Measurements from ENCODE around the gene SPOUT1. TPM values are rescaled to one million over a fixed set of nuclear protein-coding genes. Genes with fewer than 3 reads are reported as not detected.

Gene SPOUT1
- total RNA-seq, 1 donor from 2014 or later = 34.6 TPM

DNA sequence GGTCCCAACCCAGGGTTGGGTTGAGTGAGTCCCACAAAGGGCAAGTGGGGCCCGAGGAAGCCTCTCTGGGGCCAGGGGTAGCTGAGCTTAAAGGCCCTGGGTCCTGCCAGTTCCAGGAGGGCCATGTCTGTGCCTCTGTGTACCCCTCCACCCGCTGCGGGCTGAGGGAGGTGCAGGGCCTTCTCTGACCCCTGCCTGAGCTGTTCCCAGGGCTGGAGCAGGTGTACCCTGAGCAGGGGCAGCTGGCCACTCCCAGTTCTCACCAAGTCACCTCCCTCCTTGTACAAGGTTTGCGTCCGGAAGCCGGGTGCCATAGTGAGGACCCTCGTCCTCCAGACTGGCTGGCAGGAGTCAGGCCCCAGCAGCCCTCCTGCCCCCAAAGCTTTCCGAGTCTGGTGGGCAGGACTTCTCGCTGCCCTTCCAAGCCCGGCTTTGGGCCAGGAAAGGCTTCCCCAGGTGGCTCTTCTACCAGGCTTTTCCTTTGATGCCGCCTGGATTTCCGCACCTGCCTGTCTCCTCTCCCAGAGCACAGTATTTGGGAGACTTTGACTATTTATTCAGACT lies 20.5 kb downstream of the SPOUT1 start:
- Mint-ChIP-seq H3K4me1 (peaks cover 4% of the 10 kb centered on the region), H3K4me3 (no peak overlapping the region), H3K27ac (no peak overlapping the region), H3K9me3 (no peaks in the 10 kb centered on the region), H3K36me3 (peaks cover 7% of the 10 kb centered on the region), H3K27me3 (ENCODE audit: low read depth) (no peaks in the 10 kb centered on the region)
- TF ChIP-seq, protein P1, sequence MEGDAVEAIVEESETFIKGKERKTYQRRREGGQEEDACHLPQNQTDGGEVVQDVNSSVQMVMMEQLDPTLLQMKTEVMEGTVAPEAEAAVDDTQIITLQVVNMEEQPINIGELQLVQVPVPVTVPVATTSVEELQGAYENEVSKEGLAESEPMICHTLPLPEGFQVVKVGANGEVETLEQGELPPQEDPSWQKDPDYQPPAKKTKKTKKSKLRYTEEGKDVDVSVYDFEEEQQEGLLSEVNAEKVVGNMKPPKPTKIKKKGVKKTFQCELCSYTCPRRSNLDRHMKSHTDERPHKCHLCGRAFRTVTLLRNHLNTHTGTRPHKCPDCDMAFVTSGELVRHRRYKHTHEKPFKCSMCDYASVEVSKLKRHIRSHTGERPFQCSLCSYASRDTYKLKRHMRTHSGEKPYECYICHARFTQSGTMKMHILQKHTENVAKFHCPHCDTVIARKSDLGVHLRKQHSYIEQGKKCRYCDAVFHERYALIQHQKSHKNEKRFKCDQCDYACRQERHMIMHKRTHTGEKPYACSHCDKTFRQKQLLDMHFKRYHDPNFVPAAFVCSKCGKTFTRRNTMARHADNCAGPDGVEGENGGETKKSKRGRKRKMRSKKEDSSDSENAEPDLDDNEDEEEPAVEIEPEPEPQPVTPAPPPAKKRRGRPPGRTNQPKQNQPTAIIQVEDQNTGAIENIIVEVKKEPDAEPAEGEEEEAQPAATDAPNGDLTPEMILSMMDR (IDR thresholded peaks at IDR 0.05; ENCODE audit: unreplicated experiment) = no peak
- DNase-seq (ENCODE audit: low spot score in 2 of 2, unreplicated experiment in 2 of 2) = no peak

DNA sequence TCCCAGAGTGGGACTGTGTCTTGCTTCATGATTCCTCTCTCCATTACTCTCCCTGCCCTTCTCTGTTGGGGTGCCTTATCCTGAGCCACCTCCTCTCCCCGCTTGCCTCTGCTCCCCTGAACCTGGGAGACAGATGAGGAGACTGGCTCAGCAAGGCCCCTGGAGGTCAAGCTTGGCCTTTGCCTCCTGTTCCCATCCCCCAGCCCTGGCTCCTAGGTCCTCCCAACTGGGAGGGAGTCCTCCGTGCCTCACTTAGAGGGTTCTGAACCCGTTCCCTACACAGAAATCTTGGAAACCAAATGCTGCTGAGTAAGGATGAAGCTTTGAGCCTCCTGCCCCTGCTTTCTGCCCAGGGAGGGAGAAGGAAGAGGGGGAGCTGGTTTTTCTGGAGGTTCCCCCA lies 21.1 kb downstream of the SPOUT1 start:
- TF ChIP-seq, protein P1 (IDR thresholded peaks at IDR 0.05; ENCODE audit: unreplicated experiment) = no peak
- Mint-ChIP-seq H3K27ac (no peak overlapping the region), H3K36me3 (peaks cover 9% of the 10 kb centered on the region), H3K4me3 (no peak overlapping the region), H3K4me1 (peaks cover 4% of the 10 kb centered on the region), H3K27me3 (ENCODE audit: low read depth) (no peaks in the 10 kb centered on the region), H3K9me3 (no peaks in the 10 kb centered on the region)
- no peak for DNase-seq (ENCODE audit: low spot score in 2 of 2, unreplicated experiment in 2 of 2)

DNA sequence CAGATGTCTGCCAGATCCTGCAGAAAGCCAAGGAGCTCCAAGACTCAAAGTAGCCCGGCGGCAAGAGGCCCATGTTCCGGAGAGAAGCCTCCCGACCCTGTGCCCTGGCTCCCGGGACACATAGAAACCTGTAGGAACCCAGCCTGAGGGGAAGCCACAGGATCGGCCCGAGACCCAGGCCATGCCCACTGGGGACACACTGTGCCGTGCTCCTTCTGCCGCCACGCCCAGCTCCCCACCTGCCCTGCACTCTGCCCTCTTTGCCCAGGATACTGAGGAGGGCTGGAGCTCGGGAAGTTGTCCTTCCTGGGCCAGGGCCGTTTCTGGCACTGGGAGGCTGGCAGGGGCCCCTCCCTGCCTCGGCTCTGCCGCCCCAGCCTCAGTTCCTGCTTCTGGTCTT lies 21.8 kb downstream of the SPOUT1 start:
- TF ChIP-seq, protein P1 (IDR thresholded peaks at IDR 0.05; ENCODE audit: unreplicated experiment) = no peak
- DNase-seq (ENCODE audit: low spot score in 2 of 2, unreplicated experiment in 2 of 2) = no peak
- no peaks in the 10 kb centered on the region for H3K9me3 Mint-ChIP-seq

DNA sequence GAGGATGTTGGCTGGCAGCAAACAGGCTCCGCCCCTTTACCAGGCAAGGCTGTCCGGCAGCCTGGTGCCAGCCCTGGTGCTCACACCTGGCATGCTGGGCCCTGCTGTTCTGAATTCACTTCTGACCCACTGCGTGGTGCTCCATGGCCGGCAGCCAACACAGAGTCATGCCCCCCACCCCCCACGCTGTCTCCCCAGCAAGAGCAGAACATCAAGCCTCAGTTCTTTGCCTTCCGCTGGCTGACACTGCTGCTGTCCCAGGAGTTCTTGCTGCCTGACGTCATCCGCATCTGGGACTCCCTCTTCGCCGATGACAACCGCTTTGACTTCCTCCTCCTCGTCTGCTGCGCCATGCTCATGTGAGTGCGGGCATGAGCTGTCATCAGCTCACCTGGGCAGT lies 23.9 kb downstream of the SPOUT1 start:
- Mint-ChIP-seq H3K27me3 (ENCODE audit: low read depth) (no peaks in the 10 kb centered on the region), H3K36me3 (peaks cover 21% of the 10 kb centered on the region), H3K27ac (no peak overlapping the region), H3K9me3 (no peaks in the 10 kb centered on the region), H3K4me1 (no peaks in the 10 kb centered on the region), H3K4me3 (no peak overlapping the region)
- TF ChIP-seq, protein P1 (IDR thresholded peaks at IDR 0.05; ENCODE audit: unreplicated experiment) = no peak
- DNase-seq (ENCODE audit: low spot score in 2 of 2, unreplicated experiment in 2 of 2) = no peak

More for the DNA sequence above, 21.8 kb downstream of the SPOUT1 start:
- H3K4me1 Mint-ChIP-seq = peaks cover 4% of the 10 kb centered on the region
- H3K27ac Mint-ChIP-seq = no peak overlapping the region
- no peak overlapping the region for H3K4me3 Mint-ChIP-seq
- peaks cover 12% of the 10 kb centered on the region for H3K36me3 Mint-ChIP-seq
- H3K27me3 Mint-ChIP-seq (ENCODE audit: low read depth) = no peaks in the 10 kb centered on the region

DNA sequence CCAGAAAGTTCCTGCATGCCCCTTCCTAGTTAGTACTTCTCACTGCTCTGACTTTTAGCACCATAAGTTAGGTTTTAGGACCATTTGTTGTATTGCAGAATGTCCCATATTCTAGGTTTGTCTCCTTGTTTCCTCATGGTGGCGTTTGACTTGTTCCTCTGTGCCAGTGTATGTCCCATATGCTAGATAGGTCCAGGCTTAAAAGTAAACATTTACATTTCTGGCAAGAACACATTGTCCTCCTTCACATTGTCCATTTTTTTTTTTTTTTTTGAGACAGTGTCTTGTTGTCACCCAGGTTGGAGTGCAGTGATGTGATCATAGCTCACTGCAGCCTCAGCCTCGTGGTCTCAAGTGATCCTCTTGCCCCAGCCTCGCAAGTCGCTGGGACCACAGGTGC lies 27.1 kb downstream of the SPOUT1 start:
- no peaks in the 10 kb centered on the region for H3K9me3 Mint-ChIP-seq
- no peak overlapping the region for H3K27ac Mint-ChIP-seq
- TF ChIP-seq, protein P1 (IDR thresholded peaks at IDR 0.05; ENCODE audit: unreplicated experiment) = no peak
- H3K27me3 Mint-ChIP-seq (ENCODE audit: low read depth) = no peaks in the 10 kb centered on the region
- DNase-seq (ENCODE audit: low spot score in 2 of 2, unreplicated experiment in 2 of 2) = no peak
- H3K4me1 Mint-ChIP-seq = no peaks in the 10 kb centered on the region
- peaks cover 30% of the 10 kb centered on the region for H3K36me3 Mint-ChIP-seq
- no peak overlapping the region for H3K4me3 Mint-ChIP-seq

DNA sequence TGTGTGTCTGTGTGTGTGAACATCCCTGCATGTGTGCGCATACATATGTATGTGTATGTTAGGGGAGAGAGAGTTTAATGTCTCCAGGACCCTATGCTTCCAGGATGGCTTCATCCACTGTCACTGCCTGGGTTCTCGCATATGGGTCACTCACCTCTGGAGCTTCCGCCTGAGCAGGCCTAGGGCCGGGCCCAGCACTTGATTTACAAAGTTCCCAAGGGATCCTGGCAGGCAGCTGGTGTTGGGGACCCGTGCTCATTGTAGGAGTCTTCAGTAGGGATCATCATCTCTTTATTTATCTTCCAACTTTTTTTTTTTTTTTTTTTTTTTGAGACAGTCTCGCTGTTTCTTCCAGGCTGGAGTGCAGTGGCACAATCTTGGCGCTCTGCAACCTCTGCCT lies 29.5 kb downstream of the SPOUT1 start:
- H3K27me3 Mint-ChIP-seq (ENCODE audit: low read depth) = no peaks in the 10 kb centered on the region
- no peak overlapping the region for H3K27ac Mint-ChIP-seq
- H3K36me3 Mint-ChIP-seq = peaks cover 27% of the 10 kb centered on the region
- TF ChIP-seq, protein P1 (IDR thresholded peaks at IDR 0.05; ENCODE audit: unreplicated experiment) = no peak
- H3K4me3 Mint-ChIP-seq = no peak overlapping the region
- H3K9me3 Mint-ChIP-seq = no peaks in the 10 kb centered on the region
- H3K4me1 Mint-ChIP-seq = no peaks in the 10 kb centered on the region
- DNase-seq (ENCODE audit: low spot score in 2 of 2, unreplicated experiment in 2 of 2) = no peak

Measured in mesothelial cell of epicardium (in vitro differentiated cells).